ENCODE results near the gene UBTF.

Gene UBTF

GRCh38 chr17:44236444-44236991 lies 17.0 kb upstream of the UBTF start:
- Histone ChIP-seq H3K4me3 (ENCODE audit: low read depth in 1 of 2, low read length in 1 of 2) (no peak overlapping the region), H3K4me1 (ENCODE audit: control insufficient read depth in 1 of 2, insufficient read depth in 1 of 2, low read depth in 1 of 2, low read length in 1 of 2) (no peaks in the 10 kb centered on the region), H3K9me3 (no peaks in the 10 kb centered on the region), H3K36me3 (no peaks in the 10 kb centered on the region), H3K27me3 (peaks cover 13% of the 10 kb centered on the region), H3K27ac (no peak overlapping the region)
- TF ChIP-seq, protein P1, sequence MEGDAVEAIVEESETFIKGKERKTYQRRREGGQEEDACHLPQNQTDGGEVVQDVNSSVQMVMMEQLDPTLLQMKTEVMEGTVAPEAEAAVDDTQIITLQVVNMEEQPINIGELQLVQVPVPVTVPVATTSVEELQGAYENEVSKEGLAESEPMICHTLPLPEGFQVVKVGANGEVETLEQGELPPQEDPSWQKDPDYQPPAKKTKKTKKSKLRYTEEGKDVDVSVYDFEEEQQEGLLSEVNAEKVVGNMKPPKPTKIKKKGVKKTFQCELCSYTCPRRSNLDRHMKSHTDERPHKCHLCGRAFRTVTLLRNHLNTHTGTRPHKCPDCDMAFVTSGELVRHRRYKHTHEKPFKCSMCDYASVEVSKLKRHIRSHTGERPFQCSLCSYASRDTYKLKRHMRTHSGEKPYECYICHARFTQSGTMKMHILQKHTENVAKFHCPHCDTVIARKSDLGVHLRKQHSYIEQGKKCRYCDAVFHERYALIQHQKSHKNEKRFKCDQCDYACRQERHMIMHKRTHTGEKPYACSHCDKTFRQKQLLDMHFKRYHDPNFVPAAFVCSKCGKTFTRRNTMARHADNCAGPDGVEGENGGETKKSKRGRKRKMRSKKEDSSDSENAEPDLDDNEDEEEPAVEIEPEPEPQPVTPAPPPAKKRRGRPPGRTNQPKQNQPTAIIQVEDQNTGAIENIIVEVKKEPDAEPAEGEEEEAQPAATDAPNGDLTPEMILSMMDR (IDR thresholded peaks at IDR 0.05): no peak

- Histone ChIP-seq H3K4me1 (ENCODE audit: control insufficient read depth in 1 of 2, insufficient read depth in 1 of 2, low read depth in 1 of 2, low read length in 1 of 2) (no peaks in the 10 kb centered on the region), H3K9me3 (no peaks in the 10 kb centered on the region), H3K27me3 (peaks cover 13% of the 10 kb centered on the region), H3K4me3 (ENCODE audit: low read depth in 1 of 2, low read length in 1 of 2) (no peak overlapping the region), H3K27ac (no peak overlapping the region), H3K36me3 (no peaks in the 10 kb centered on the region)
- TF ChIP-seq, protein P1 (IDR thresholded peaks at IDR 0.05): no peak
Observed at GRCh38 chr17:44235583-44235936, 16.1 kb upstream of the UBTF start.

- TF ChIP-seq, protein P1 (IDR thresholded peaks at IDR 0.05): no peak
- Histone ChIP-seq H3K9me3 (no peaks in the 10 kb centered on the region), H3K4me1 (ENCODE audit: control insufficient read depth in 1 of 2, insufficient read depth in 1 of 2, low read depth in 1 of 2, low read length in 1 of 2) (no peaks in the 10 kb centered on the region), H3K27ac (no peak overlapping the region), H3K36me3 (no peaks in the 10 kb centered on the region), H3K27me3 (peaks cover 13% of the 10 kb centered on the region), H3K4me3 (ENCODE audit: low read depth in 1 of 2, low read length in 1 of 2) (no peak overlapping the region)
Observed at GRCh38 chr17:44233582-44233981, 14.1 kb upstream of the UBTF start.

GRCh38 chr17:44232061-44232460 lies 12.6 kb upstream of the UBTF start:
- no peaks in the 10 kb centered on the region for H3K36me3 ChIP-seq
- TF ChIP-seq, protein P1 (IDR thresholded peaks at IDR 0.05): no peak
- no peaks in the 10 kb centered on the region for H3K9me3 ChIP-seq
- no peak overlapping the region for H3K27ac ChIP-seq
- H3K4me1 ChIP-seq (ENCODE audit: control insufficient read depth in 1 of 2, insufficient read depth in 1 of 2, low read depth in 1 of 2, low read length in 1 of 2): no peaks in the 10 kb centered on the region
- no peak overlapping the region for H3K4me3 ChIP-seq (ENCODE audit: low read depth in 1 of 2, low read length in 1 of 2)
- peaks cover 13% of the 10 kb centered on the region for H3K27me3 ChIP-seq

- H3K36me3 ChIP-seq: no peaks in the 10 kb centered on the region
- H3K27me3 ChIP-seq: no peaks in the 10 kb centered on the region
- no peaks in the 10 kb centered on the region for H3K4me1 ChIP-seq (ENCODE audit: control insufficient read depth in 1 of 2, insufficient read depth in 1 of 2, low read depth in 1 of 2, low read length in 1 of 2)
- TF ChIP-seq, protein P1 (IDR thresholded peaks at IDR 0.05): no peak
- no peaks in the 10 kb centered on the region for H3K9me3 ChIP-seq
- no peak overlapping the region for H3K4me3 ChIP-seq (ENCODE audit: low read depth in 1 of 2, low read length in 1 of 2)
- no peak overlapping the region for H3K27ac ChIP-seq
Observed at GRCh38 chr17:44230140-44230539, 10.7 kb upstream of the UBTF start.

DNA sequence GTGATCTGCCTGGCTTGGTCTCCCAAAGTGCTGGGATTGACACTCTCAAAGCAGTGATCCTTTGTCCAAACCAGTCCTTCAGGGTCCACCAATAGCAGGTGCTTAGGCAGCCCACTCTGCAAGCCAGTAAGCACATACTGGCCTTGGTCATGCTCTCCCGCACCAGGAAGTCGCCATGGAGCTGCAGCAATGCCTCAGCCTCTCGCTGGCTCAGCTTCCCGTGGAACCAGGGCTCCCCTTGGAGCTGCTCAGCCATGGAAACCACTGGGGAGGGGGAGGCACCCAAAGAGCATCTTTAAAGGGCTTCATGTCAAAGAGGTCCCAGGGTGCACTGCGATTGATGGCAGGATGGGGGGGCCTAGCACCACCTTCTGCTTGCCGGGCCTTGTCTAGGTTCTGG lies 9.6 kb upstream of the UBTF start:
- Histone ChIP-seq H3K4me3 (ENCODE audit: low read depth in 1 of 2, low read length in 1 of 2) (no peak overlapping the region), H3K9me3 (no peaks in the 10 kb centered on the region), H3K36me3 (no peaks in the 10 kb centered on the region), H3K27me3 (peaks cover 5% of the 10 kb centered on the region), H3K27ac (no peak overlapping the region), H3K4me1 (ENCODE audit: control insufficient read depth in 1 of 2, insufficient read depth in 1 of 2, low read depth in 1 of 2, low read length in 1 of 2) (no peaks in the 10 kb centered on the region)
- TF ChIP-seq, protein P1 (IDR thresholded peaks at IDR 0.05): no peak
